HG03521 (cell line): Measurements from ENCODE around the gene WBP11.
"Not testable (repeated sequence)": the region's sequence is repeated elsewhere in the genome, so short reads cannot be mapped to it uniquely, and the experiment has no call there.

Experiments
- ATAC-seq: cut with Tn5 transposase; IDR thresholded peaks from one replicate; pipeline ENCODE4 v1.9.1; 2021; ENCODE audit warnings: mild to moderate bottlenecking, moderate library complexity; ENCODE audit not compliant: unreplicated experiment

WBP11 gene

GRCh38 chr12:14774074-14774905, 29.0 kb downstream of the WBP11 start:
- peak; percentile 48 for ATAC-seq

- ATAC-seq: peak; percentile 1
Measured at GRCh38 chr12:14773685-14774073, 29.6 kb downstream of the WBP11 start.

- no peak for ATAC-seq
Measured at GRCh38 chr12:14772946-14773345, 30.3 kb downstream of the WBP11 start.

GRCh38 chr12:14771651-14772137, 31.6 kb downstream of the WBP11 start:
- ATAC-seq: no peak

GRCh38 chr12:14770496-14771461, 32.5 kb downstream of the WBP11 start:
- peak; percentile 18 for ATAC-seq

- peak; percentile 37 for ATAC-seq
Measured at GRCh38 chr12:14769969-14770495, 33.2 kb downstream of the WBP11 start.

- peak; percentile 0 for ATAC-seq
Measured at GRCh38 chr12:14769466-14769968, 33.8 kb downstream of the WBP11 start.

GRCh38 chr12:14768823-14769405, 34.4 kb downstream of the WBP11 start:
- no peak for ATAC-seq

- no peak for ATAC-seq
Measured at GRCh38 chr12:14767617-14768016, 35.7 kb downstream of the WBP11 start.

- ATAC-seq: no peak
Measured at GRCh38 chr12:14766649-14767215, 36.5 kb downstream of the WBP11 start.

- ATAC-seq: not testable (repeated sequence)
Measured at GRCh38 chr12:14766020-14766419, 37.3 kb downstream of the WBP11 start.

GRCh38 chr12:14765398-14765797, 37.9 kb downstream of the WBP11 start:
- no peak for ATAC-seq

- ATAC-seq: not testable (repeated sequence)
Measured at GRCh38 chr12:14759711-14760280, 43.5 kb downstream of the WBP11 start.

GRCh38 chr12:14756334-14757143, 46.7 kb downstream of the WBP11 start:
- ATAC-seq: no peak

- ATAC-seq: no peak
Measured at GRCh38 chr12:14751986-14752385, 51.3 kb downstream of the WBP11 start.

- ATAC-seq: no peak
Measured at GRCh38 chr12:14743061-14743460, 60.2 kb downstream of the WBP11 start.

GRCh38 chr12:14741942-14742341, 61.3 kb downstream of the WBP11 start:
- ATAC-seq: no peak

- ATAC-seq: no peak
Measured at GRCh38 chr12:14741153-14741552, 62.1 kb downstream of the WBP11 start.

- ATAC-seq: not testable (repeated sequence)
Measured at GRCh38 chr12:14736441-14736840, 66.8 kb downstream of the WBP11 start.
